Measurements from ENCODE around the gene TSC1. TPM values are rescaled to one million over a fixed set of nuclear protein-coding genes. Genes with fewer than 3 reads are reported as not detected.

TSC1 gene
- polyA plus RNA-seq, 3 donors from 2014 or later = 2.5 to 11.8 (median 6.8) TPM

GRCh38 chr9:132942541-132943182 is 1.8 kb downstream of the TSC1 start:
- H3K4me3 Mint-ChIP-seq = peak overlapping the region in 3 of 5 donors; percentile 93 to 96 (median 95)
- H3K27ac Mint-ChIP-seq = peak overlapping the region in 5 of 6 donors; percentile 17 to 69 (median 26)
- H3K9me3 Mint-ChIP-seq = no peaks in the 10 kb centered on the region
- no peaks in the 10 kb centered on the region for H3K36me3 Mint-ChIP-seq
- peaks cover 22 to 33% of the 10 kb centered on the region in 2 donors for H3K4me1 Mint-ChIP-seq
- H3K27me3 Mint-ChIP-seq (ENCODE audit: low read depth in 3 of 3) = peaks cover 9 to 15% (median 15%) of the 10 kb centered on the region in 3 donors
- no peak for DNase-seq

- H3K36me3 Mint-ChIP-seq = peaks cover 0 to 4% (median 0%) of the 10 kb centered on the region in 3 donors
- H3K9me3 Mint-ChIP-seq = no peaks in the 10 kb centered on the region
- H3K4me3 Mint-ChIP-seq = no peak overlapping the region
- DNase-seq = no peak
- no peak overlapping the region for H3K27ac Mint-ChIP-seq
- H3K27me3 Mint-ChIP-seq (ENCODE audit: low read depth in 3 of 3) = peaks cover 0 to 4% (median 0%) of the 10 kb centered on the region in 3 donors
- peaks cover 12 to 21% of the 10 kb centered on the region in 2 donors for H3K4me1 Mint-ChIP-seq
These were observed 5.2 kb downstream of the TSC1 start for GRCh38 chr9:132939169-132939568.

GRCh38 chr9:132937463-132937901 is 6.9 kb downstream of the TSC1 start:
- Mint-ChIP-seq H3K4me1 (peaks cover 0 to 7% of the 10 kb centered on the region in 2 donors), H3K27ac (no peak overlapping the region), H3K9me3 (no peaks in the 10 kb centered on the region), H3K27me3 (ENCODE audit: low read depth in 3 of 3) (peaks cover 0 to 2% (median 0%) of the 10 kb centered on the region in 3 donors), H3K4me3 (no peak overlapping the region), H3K36me3 (peaks cover 0 to 8% (median 8%) of the 10 kb centered on the region in 3 donors)
- no peak for DNase-seq

GRCh38 chr9:132935026-132935425 is 9.4 kb downstream of the TSC1 start:
- peaks cover 3 to 21% (median 8%) of the 10 kb centered on the region in 3 donors for H3K36me3 Mint-ChIP-seq
- H3K4me1 Mint-ChIP-seq = peaks cover 0 to 8% of the 10 kb centered on the region in 2 donors
- H3K27me3 Mint-ChIP-seq (ENCODE audit: low read depth in 3 of 3) = peaks cover 0 to 2% (median 0%) of the 10 kb centered on the region in 3 donors
- H3K27ac Mint-ChIP-seq = no peak overlapping the region
- no peaks in the 10 kb centered on the region for H3K9me3 Mint-ChIP-seq
- H3K4me3 Mint-ChIP-seq = no peak overlapping the region
- no peak for DNase-seq

- Mint-ChIP-seq H3K4me3 (no peak overlapping the region), H3K9me3 (no peaks in the 10 kb centered on the region), H3K27ac (no peak overlapping the region), H3K4me1 (peaks cover 0 to 8% of the 10 kb centered on the region in 2 donors), H3K36me3 (peaks cover 14 to 48% (median 17%) of the 10 kb centered on the region in 3 donors), H3K27me3 (ENCODE audit: low read depth in 3 of 3) (peaks cover 0 to 2% (median 0%) of the 10 kb centered on the region in 3 donors)
- DNase-seq = no peak
These were observed 13.2 kb downstream of the TSC1 start for GRCh38 chr9:132931178-132931735.

- Mint-ChIP-seq H3K27me3 (ENCODE audit: low read depth in 3 of 3) (no peaks in the 10 kb centered on the region), H3K27ac (no peak overlapping the region), H3K4me1 (peaks cover 0 to 7% of the 10 kb centered on the region in 2 donors), H3K4me3 (no peak overlapping the region), H3K9me3 (no peaks in the 10 kb centered on the region), H3K36me3 (peaks cover 22 to 61% (median 25%) of the 10 kb centered on the region in 3 donors)
- no peak for DNase-seq
These were observed 16.7 kb downstream of the TSC1 start for GRCh38 chr9:132927704-132928103.

GRCh38 chr9:132923346-132923902 is 21.0 kb downstream of the TSC1 start:
- H3K36me3 Mint-ChIP-seq = peaks cover 40 to 73% (median 54%) of the 10 kb centered on the region in 3 donors
- H3K27ac Mint-ChIP-seq = no peak overlapping the region
- no peak overlapping the region for H3K4me3 Mint-ChIP-seq
- no peak for DNase-seq
- H3K9me3 Mint-ChIP-seq = no peaks in the 10 kb centered on the region
- H3K4me1 Mint-ChIP-seq = no peaks in the 10 kb centered on the region
- peaks cover 0 to 2% (median 0%) of the 10 kb centered on the region in 3 donors for H3K27me3 Mint-ChIP-seq (ENCODE audit: low read depth in 3 of 3)

GRCh38 chr9:132919614-132920268 is 24.7 kb downstream of the TSC1 start:
- Mint-ChIP-seq H3K27me3 (ENCODE audit: low read depth in 3 of 3) (peaks cover 0 to 2% (median 0%) of the 10 kb centered on the region in 3 donors), H3K4me1 (no peaks in the 10 kb centered on the region), H3K9me3 (no peaks in the 10 kb centered on the region), H3K36me3 (peaks cover 49 to 78% (median 63%) of the 10 kb centered on the region in 3 donors), H3K4me3 (no peak overlapping the region), H3K27ac (no peak overlapping the region)
- DNase-seq = no peak

GRCh38 chr9:132914924-132915323 is 29.5 kb downstream of the TSC1 start:
- DNase-seq = no peak
- peaks cover 49 to 76% (median 61%) of the 10 kb centered on the region in 3 donors for H3K36me3 Mint-ChIP-seq
- no peaks in the 10 kb centered on the region for H3K9me3 Mint-ChIP-seq
- peaks cover 0 to 1% of the 10 kb centered on the region in 2 donors for H3K4me1 Mint-ChIP-seq
- no peak overlapping the region for H3K27ac Mint-ChIP-seq
- H3K4me3 Mint-ChIP-seq = no peak overlapping the region
- no peaks in the 10 kb centered on the region for H3K27me3 Mint-ChIP-seq (ENCODE audit: low read depth in 3 of 3)

GRCh38 chr9:132912131-132912530 is 32.3 kb downstream of the TSC1 start:
- no peak for DNase-seq
- H3K4me1 Mint-ChIP-seq = peaks cover 14 to 16% of the 10 kb centered on the region in 2 donors
- peaks cover 32 to 60% (median 55%) of the 10 kb centered on the region in 3 donors for H3K36me3 Mint-ChIP-seq
- peaks cover 0 to 7% (median 6%) of the 10 kb centered on the region in 3 donors for H3K27me3 Mint-ChIP-seq (ENCODE audit: low read depth in 3 of 3)
- no peak overlapping the region for H3K27ac Mint-ChIP-seq
- H3K4me3 Mint-ChIP-seq = no peak overlapping the region
- no peaks in the 10 kb centered on the region for H3K9me3 Mint-ChIP-seq

GRCh38 chr9:132910376-132910775 is 34.0 kb downstream of the TSC1 start:
- H3K27ac Mint-ChIP-seq = no peak overlapping the region

GRCh38 chr9:132909311-132909710 is 35.1 kb downstream of the TSC1 start:
- H3K27me3 Mint-ChIP-seq (ENCODE audit: low read depth in 3 of 3) = peaks cover 0 to 8% (median 6%) of the 10 kb centered on the region in 3 donors
- peak overlapping the region in 3 of 6 donors; percentile 73 to 87 (median 80) for H3K27ac Mint-ChIP-seq
- peaks cover 30 to 62% (median 51%) of the 10 kb centered on the region in 3 donors for H3K36me3 Mint-ChIP-seq

More at GRCh38 chr9:132910376-132910775, 34.0 kb downstream of the TSC1 start:
- no peak for DNase-seq
- H3K27me3 Mint-ChIP-seq (ENCODE audit: low read depth in 3 of 3) = peaks cover 0 to 8% (median 6%) of the 10 kb centered on the region in 3 donors
- H3K4me3 Mint-ChIP-seq = no peak overlapping the region
- H3K36me3 Mint-ChIP-seq = peaks cover 25 to 60% (median 47%) of the 10 kb centered on the region in 3 donors
- no peaks in the 10 kb centered on the region for H3K9me3 Mint-ChIP-seq
- peaks cover 14 to 16% of the 10 kb centered on the region in 2 donors for H3K4me1 Mint-ChIP-seq

GRCh38 chr9:132908635-132909034 is 35.8 kb downstream of the TSC1 start:
- H3K27me3 Mint-ChIP-seq (ENCODE audit: low read depth in 3 of 3) = peaks cover 0 to 8% (median 6%) of the 10 kb centered on the region in 3 donors
- H3K9me3 Mint-ChIP-seq = no peaks in the 10 kb centered on the region
- peak overlapping the region; percentile 18 to 76 (median 63) for H3K4me3 Mint-ChIP-seq
- DNase-seq = peak; percentile 61 to 71 (median 63)
- H3K36me3 Mint-ChIP-seq = peaks cover 32 to 64% (median 56%) of the 10 kb centered on the region in 3 donors
- peak overlapping the region; percentile 53 to 87 (median 67) for H3K27ac Mint-ChIP-seq
- H3K4me1 Mint-ChIP-seq = peaks cover 14 to 16% of the 10 kb centered on the region in 2 donors

More at GRCh38 chr9:132909311-132909710, 35.1 kb downstream of the TSC1 start:
- Mint-ChIP-seq H3K4me3 (peak overlapping the region in 2 of 5 donors; percentile 32 to 65), H3K9me3 (no peaks in the 10 kb centered on the region), H3K4me1 (peaks cover 14 to 16% of the 10 kb centered on the region in 2 donors)
- no peak for DNase-seq
